ENCODE measurements around the gene ZNF646. TPM values are rescaled to one million over a fixed set of nuclear protein-coding genes. Genes with fewer than 3 reads are reported as not detected.

ZNF646 gene
- total RNA-seq, 6 donors from 2014 or later, result 16.7 to 40.9 (median 23.2) TPM

DNA sequence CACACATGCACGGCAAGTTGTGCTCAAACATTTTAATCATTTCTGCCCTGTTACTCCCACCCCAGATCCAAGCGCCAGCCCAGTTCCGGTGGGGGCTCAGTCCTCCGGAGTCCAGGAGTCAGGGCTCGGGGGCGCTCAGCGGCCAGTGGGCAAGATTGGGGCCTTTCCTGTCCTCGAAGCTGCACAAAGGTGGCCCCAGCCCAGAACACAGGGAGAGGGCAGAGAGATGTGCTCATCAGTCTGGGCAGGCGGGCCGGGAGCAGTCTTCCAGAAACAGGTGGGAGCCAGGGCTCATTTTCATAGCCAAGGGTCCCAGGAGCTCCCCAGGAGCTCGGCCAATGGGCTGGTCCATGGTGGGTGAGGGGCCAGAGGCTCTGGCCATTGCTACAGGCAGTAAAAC, 57.2 kb downstream of the ZNF646 start:
- Histone ChIP-seq H3K36me3 (peaks cover 0 to 59% (median 39%) of the 10 kb centered on the region in 4 donors), H3K4me3 (no peak overlapping the region), H3K9me3 (no peaks in the 10 kb centered on the region), H3K27ac (peak overlapping the region; percentile 37 to 94 (median 92)), H3K27me3 (no peaks in the 10 kb centered on the region), H3K4me1 (peaks cover 29 to 88% (median 58%) of the 10 kb centered on the region in 4 donors)
- WGBS, 2 donors, result 65 to 83% methylated on average over 8 to 11 of the region's 11 CpGs
- ATAC-seq (ENCODE audit: low FRiP score in 2 of 2) (no peak), DNase-seq (no peak)
- TF ChIP-seq, protein P1, sequence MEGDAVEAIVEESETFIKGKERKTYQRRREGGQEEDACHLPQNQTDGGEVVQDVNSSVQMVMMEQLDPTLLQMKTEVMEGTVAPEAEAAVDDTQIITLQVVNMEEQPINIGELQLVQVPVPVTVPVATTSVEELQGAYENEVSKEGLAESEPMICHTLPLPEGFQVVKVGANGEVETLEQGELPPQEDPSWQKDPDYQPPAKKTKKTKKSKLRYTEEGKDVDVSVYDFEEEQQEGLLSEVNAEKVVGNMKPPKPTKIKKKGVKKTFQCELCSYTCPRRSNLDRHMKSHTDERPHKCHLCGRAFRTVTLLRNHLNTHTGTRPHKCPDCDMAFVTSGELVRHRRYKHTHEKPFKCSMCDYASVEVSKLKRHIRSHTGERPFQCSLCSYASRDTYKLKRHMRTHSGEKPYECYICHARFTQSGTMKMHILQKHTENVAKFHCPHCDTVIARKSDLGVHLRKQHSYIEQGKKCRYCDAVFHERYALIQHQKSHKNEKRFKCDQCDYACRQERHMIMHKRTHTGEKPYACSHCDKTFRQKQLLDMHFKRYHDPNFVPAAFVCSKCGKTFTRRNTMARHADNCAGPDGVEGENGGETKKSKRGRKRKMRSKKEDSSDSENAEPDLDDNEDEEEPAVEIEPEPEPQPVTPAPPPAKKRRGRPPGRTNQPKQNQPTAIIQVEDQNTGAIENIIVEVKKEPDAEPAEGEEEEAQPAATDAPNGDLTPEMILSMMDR (IDR thresholded peaks at IDR 0.05), result no peak
- TF ChIP-seq POLR2A (IDR thresholded peaks at IDR 0.05), result no peak
- TF ChIP-seq POLR2AphosphoS5 (IDR thresholded peaks at IDR 0.05), result no peak
- TF ChIP-seq EP300 (IDR thresholded peaks at IDR 0.05), result no peak

DNA sequence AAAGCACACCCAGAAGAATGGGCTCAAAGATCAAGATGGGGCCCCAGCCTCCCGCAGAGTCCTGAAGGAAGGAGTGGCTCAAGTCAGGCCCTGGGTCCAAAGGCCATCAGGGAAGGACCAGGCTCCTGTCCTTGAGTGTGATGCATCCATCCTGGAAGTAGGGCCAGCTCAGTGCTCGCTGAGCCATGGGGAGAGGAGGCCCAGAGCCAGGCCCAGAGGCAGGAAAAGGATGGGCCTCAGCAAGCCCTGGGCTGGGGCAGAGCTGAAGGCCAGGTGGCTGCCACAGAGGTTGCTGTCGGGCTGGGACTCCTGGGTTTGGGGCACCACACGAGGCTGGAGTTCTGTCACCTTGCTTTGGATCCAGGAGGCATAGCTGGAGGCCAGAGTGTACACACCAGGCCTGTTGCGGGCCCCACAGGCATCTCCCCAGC, 57.6 kb downstream of the ZNF646 start:
- WGBS, 2 donors, result 85% methylated on average over 2 of the region's 5 CpGs; no CpG with 5 or more reads in 1 of the 2 donors
- Histone ChIP-seq H3K4me3 (no peak overlapping the region), H3K27me3 (no peaks in the 10 kb centered on the region), H3K4me1 (peaks cover 29 to 83% (median 54%) of the 10 kb centered on the region in 4 donors), H3K9me3 (no peaks in the 10 kb centered on the region), H3K36me3 (peaks cover 0 to 57% (median 38%) of the 10 kb centered on the region in 4 donors), H3K27ac (peak overlapping the region; percentile 37 to 94 (median 92))
- DNase-seq (no peak), ATAC-seq (ENCODE audit: low FRiP score in 2 of 2) (no peak)
- TF ChIP-seq POLR2AphosphoS5 (IDR thresholded peaks at IDR 0.05) (no peak), POLR2A (IDR thresholded peaks at IDR 0.05) (no peak), EP300 (IDR thresholded peaks at IDR 0.05) (no peak)
- TF ChIP-seq, protein P1 (IDR thresholded peaks at IDR 0.05), result no peak

DNA sequence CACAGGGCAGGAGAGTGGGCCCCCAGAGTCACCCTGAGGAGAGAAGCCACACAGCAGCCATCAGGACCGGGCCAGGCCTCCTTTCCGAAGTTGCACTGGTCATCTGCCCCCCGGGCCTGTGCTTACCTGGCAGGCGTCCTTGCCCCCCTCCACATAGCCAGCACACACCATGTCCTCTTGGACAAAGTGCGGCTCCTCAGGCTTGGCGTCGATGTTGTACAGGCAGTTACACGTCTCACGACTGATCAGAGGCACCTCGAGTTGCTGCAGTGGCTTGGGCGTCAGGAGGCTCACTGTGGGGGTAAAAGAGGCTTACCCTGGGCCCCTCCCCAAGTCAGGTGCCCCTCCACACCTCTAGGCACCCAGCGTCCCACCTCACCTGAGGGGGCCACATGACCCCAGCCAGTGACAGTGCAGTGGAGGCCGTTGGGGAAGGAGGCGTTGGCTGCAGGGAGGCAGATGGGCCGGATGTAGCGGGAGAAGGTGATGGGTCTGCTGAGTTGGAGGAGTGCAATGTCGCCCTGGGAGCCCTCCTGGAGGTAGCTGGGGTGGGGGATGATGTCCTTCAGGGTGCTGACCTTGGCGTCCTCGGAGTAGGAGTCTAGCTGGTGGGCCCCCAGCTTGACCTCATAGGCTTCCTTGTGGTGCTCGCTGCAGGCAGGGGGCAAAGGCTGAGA, 58.2 kb downstream of the ZNF646 start:
- H3K4me1 ChIP-seq, result peaks cover 28 to 77% (median 48%) of the 10 kb centered on the region in 4 donors
- peaks cover 0 to 51% (median 32%) of the 10 kb centered on the region in 4 donors for H3K36me3 ChIP-seq
- WGBS, 2 donors, result 83 to 87% methylated on average over 7 to 17 of the region's 20 CpGs
- TF ChIP-seq, protein P1 (IDR thresholded peaks at IDR 0.05), result no peak
- TF ChIP-seq POLR2AphosphoS5 (IDR thresholded peaks at IDR 0.05) (no peak), EP300 (IDR thresholded peaks at IDR 0.05) (no peak), POLR2A (IDR thresholded peaks at IDR 0.05) (no peak)
- DNase-seq (no peak), ATAC-seq (ENCODE audit: low FRiP score in 2 of 2) (no peak)
- H3K9me3 ChIP-seq, result no peaks in the 10 kb centered on the region
- no peaks in the 10 kb centered on the region for H3K27me3 ChIP-seq
- peak overlapping the region in 3 of 4 donors; percentile 91 to 94 (median 92) for H3K27ac ChIP-seq
- no peak overlapping the region for H3K4me3 ChIP-seq

DNA sequence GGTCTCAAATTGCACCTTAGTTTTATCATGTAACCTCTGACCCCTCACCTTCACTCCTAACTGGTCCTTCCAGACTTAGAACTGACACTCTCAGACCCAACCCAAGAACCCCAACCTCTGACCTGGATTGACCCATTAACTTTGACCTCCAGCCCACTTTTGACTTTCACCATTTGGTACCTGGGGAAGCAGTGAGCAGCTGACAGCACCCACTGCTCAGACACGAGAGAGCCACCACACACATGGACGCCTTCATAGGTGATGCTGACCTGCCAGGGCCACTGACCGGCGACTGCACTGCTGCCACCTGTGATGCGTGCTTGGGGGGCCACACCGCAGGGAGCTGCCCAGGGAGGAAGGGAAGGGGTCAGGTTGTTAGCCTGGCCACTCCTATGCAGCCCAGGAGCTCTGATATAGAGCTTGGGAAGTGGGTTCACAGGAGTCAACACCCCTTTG, 58.9 kb downstream of the ZNF646 start:
- TF ChIP-seq POLR2A (IDR thresholded peaks at IDR 0.05) (no peak), POLR2AphosphoS5 (IDR thresholded peaks at IDR 0.05) (no peak), EP300 (IDR thresholded peaks at IDR 0.05) (no peak)
- TF ChIP-seq, protein P1 (IDR thresholded peaks at IDR 0.05), result no peak
- no peak for ATAC-seq (ENCODE audit: low FRiP score in 2 of 2)
- Histone ChIP-seq H3K9me3 (no peaks in the 10 kb centered on the region), H3K27me3 (no peaks in the 10 kb centered on the region), H3K27ac (peak overlapping the region in 3 of 4 donors; percentile 87 to 91 (median 90)), H3K4me3 (peak overlapping the region in 3 of 4 donors; percentile 53 to 62 (median 54)), H3K4me1 (peaks cover 22 to 73% (median 43%) of the 10 kb centered on the region in 4 donors), H3K36me3 (peaks cover 0 to 45% (median 29%) of the 10 kb centered on the region in 4 donors)
- 79 to 85% methylated on average over 6 of the region's 6 CpGs for WGBS, 2 donors
- peak in 1 of 2 donors; percentile 64 for DNase-seq

Other genes with a start within 250 kb of the ZNF646 start
- gene BCL7C, start 180.3 kb upstream of the ZNF646 start, total RNA-seq, result 10 to 100 TPM; 15.7 to 32.8 (median 28.2) TPM
- 10 to 100 TPM in 2 of 6 donors, 1 to 10 TPM in 4; 4.2 to 14.5 (median 7.1) TPM for gene CTF1, start 177.8 kb upstream of the ZNF646 start, total RNA-seq
- gene FBXL19, start 150.8 kb upstream of the ZNF646 start, total RNA-seq, result 10 to 100 TPM in 4 of 6 donors, 1 to 10 TPM in 2; 7.3 to 40.9 (median 15.5) TPM
- gene ORAI3, start 125.4 kb upstream of the ZNF646 start, total RNA-seq, result 10 to 100 TPM; 22.2 to 33.9 (median 28.4) TPM
- 10 to 100 TPM in 5 of 6 donors, 1 to 10 TPM in 1; 9.1 to 30.4 (median 17.0) TPM for gene SETD1A, start 116.7 kb upstream of the ZNF646 start, total RNA-seq
- gene HSD3B7, start 89.2 kb upstream of the ZNF646 start, total RNA-seq, result 10 to 100 TPM; 10.5 to 38.8 (median 21.3) TPM
- gene STX1B, start 63.8 kb upstream of the ZNF646 start, total RNA-seq, result 1 to 10 TPM in 2 of 6 donors, under 1 TPM in 4; 0.30 to 2.1 (median 0.51) TPM
- gene STX4, start 40.9 kb upstream of the ZNF646 start, total RNA-seq, result 100 to 1,000 TPM in 3 of 6 donors, 10 to 100 TPM in 3; 44.8 to 168 (median 96.3) TPM
- gene ZNF668, start 182 bp upstream of the ZNF646 start, total RNA-seq, result 10 to 100 TPM in 4 of 6 donors, 1 to 10 TPM in 2; 8.4 to 21.0 (median 11.4) TPM
- gene PRSS53, start 14.5 kb downstream of the ZNF646 start, total RNA-seq, result 1 to 10 TPM in 5 of 6 donors, under 1 TPM in 1; 0.91 to 8.4 (median 3.0) TPM
- 100 to 1,000 TPM in 1 of 6 donors, 10 to 100 TPM in 5; 37.7 to 105 (median 61.4) TPM for gene VKORC1, start 20.4 kb downstream of the ZNF646 start, total RNA-seq
- gene BCKDK, start 34.0 kb downstream of the ZNF646 start, total RNA-seq, result 10 to 100 TPM; 23.2 to 64.4 (median 39.3) TPM
- 100 to 1,000 TPM in 1 of 6 donors, 10 to 100 TPM in 5; 73.9 to 144 (median 83.6) TPM for gene KAT8, start 43.2 kb downstream of the ZNF646 start, total RNA-seq
- 100 to 1,000 TPM in 3 of 6 donors, 10 to 100 TPM in 3; 59.7 to 155 (median 109) TPM for gene PRSS8, start 61.3 kb downstream of the ZNF646 start, total RNA-seq
- gene PRSS36, start 75.6 kb downstream of the ZNF646 start, total RNA-seq, result 10 to 100 TPM in 2 of 6 donors, 1 to 10 TPM in 4; 1.4 to 61.8 (median 5.6) TPM
- gene FUS, start 105.7 kb downstream of the ZNF646 start, total RNA-seq, result 100 to 1,000 TPM in 3 of 6 donors, 10 to 100 TPM in 3; 65.7 to 258 (median 145) TPM
- gene PYCARD, start 128.3 kb downstream of the ZNF646 start, total RNA-seq, result 100 to 1,000 TPM in 1 of 6 donors, 10 to 100 TPM in 5; 44.0 to 103 (median 83.7) TPM
- gene TRIM72, start 139.7 kb downstream of the ZNF646 start, total RNA-seq, result under 1 TPM in 1 of 6 donors, not detected in 5; 0.27 TPM
- not detected for gene PYDC1, start 142.7 kb downstream of the ZNF646 start, total RNA-seq
- 10 to 100 TPM; 12.3 to 65.2 (median 40.9) TPM for gene ITGAM, start 185.6 kb downstream of the ZNF646 start, total RNA-seq

All from upper lobe of left lung (tissue), 6 donors.